NCI-H748 (cell line): ENCODE results near the gene IQGAP2.
A peak's percentile ranks its signal among the peaks of the same experiment; 100 is the strongest.

Source experiments
- DNase-seq: peaks from one replicate; lab custom pipeline; 2025; ENCODE audit not compliant: unreplicated experiment; lab: John Stamatoyannopoulos, UW

IQGAP2 gene

GRCh38 chr5:76475936-76476335 is 72.9 kb downstream of the IQGAP2 start:
- no peak for DNase-seq

- DNase-seq = no peak
Observed at GRCh38 chr5:76476474-76477038, 73.5 kb downstream of the IQGAP2 start.

- DNase-seq = no peak
Observed at GRCh38 chr5:76477061-76477460, 74.0 kb downstream of the IQGAP2 start.

- no peak for DNase-seq
Observed at GRCh38 chr5:76477571-76477970, 74.5 kb downstream of the IQGAP2 start.

- no peak for DNase-seq
Observed at GRCh38 chr5:76479281-76479680, 76.2 kb downstream of the IQGAP2 start.

GRCh38 chr5:76479973-76480667 is 77.0 kb downstream of the IQGAP2 start:
- DNase-seq = no peak

GRCh38 chr5:76482984-76483383 is 79.9 kb downstream of the IQGAP2 start:
- peak; percentile 74 for DNase-seq

- peak; percentile 31 for DNase-seq
Observed at GRCh38 chr5:76483433-76483832, 80.3 kb downstream of the IQGAP2 start.

- no peak for DNase-seq
Observed at GRCh38 chr5:76483881-76484280, 80.8 kb downstream of the IQGAP2 start.

- DNase-seq = no peak
Observed at GRCh38 chr5:76485511-76485910, 82.4 kb downstream of the IQGAP2 start.

- no peak for DNase-seq
Observed at GRCh38 chr5:76487386-76487785, 84.3 kb downstream of the IQGAP2 start.

GRCh38 chr5:76487821-76488220 is 84.7 kb downstream of the IQGAP2 start:
- no peak for DNase-seq

GRCh38 chr5:76488969-76489368 is 85.9 kb downstream of the IQGAP2 start:
- no peak for DNase-seq

GRCh38 chr5:76489877-76490688 is 87.0 kb downstream of the IQGAP2 start:
- DNase-seq = no peak

- DNase-seq = no peak
Observed at GRCh38 chr5:76490960-76491359, 87.9 kb downstream of the IQGAP2 start.

GRCh38 chr5:76492819-76493189 is 89.7 kb downstream of the IQGAP2 start:
- no peak for DNase-seq

GRCh38 chr5:76493190-76493837 is 90.2 kb downstream of the IQGAP2 start:
- no peak for DNase-seq

GRCh38 chr5:76494201-76494600 is 91.1 kb downstream of the IQGAP2 start:
- no peak for DNase-seq

GRCh38 chr5:76495870-76496269 is 92.8 kb downstream of the IQGAP2 start:
- no peak for DNase-seq

- DNase-seq = no peak
Observed at GRCh38 chr5:76497065-76497460, 94.0 kb downstream of the IQGAP2 start.

GRCh38 chr5:76497986-76498717 is 95.1 kb downstream of the IQGAP2 start:
- no peak for DNase-seq
